SHP77 treated with DMSO at 0.1 percent for 48 hours (cell line): ENCODE measurements around the gene SPEF1.
"Not testable (repeated sequence)": the region's sequence is repeated elsewhere in the genome, so short reads cannot be mapped to it uniquely, and the experiment has no call there.

Source experiments
- DNase-seq: peaks from one replicate; lab custom pipeline; 2025; lab: John Stamatoyannopoulos, UW

The SPEF1 gene

GRCh38 chr20:3781153-3781910 lies at the start of gene SPEF1:
TSS of gene SPEF1 (minus strand) at chr20:3781448. CDS start at chr20:3781287, 161 bp downstream.
- DNase-seq: peak; percentile 91

- DNase-seq: not testable (repeated sequence)
Measured at GRCh38 chr20:3829891-3830290, 48.6 kb upstream of the SPEF1 start.

- DNase-seq: no peak
Measured at GRCh38 chr20:3828798-3829197, 47.5 kb upstream of the SPEF1 start.

GRCh38 chr20:3826420-3826819 lies 45.2 kb upstream of the SPEF1 start:
- no peak for DNase-seq

GRCh38 chr20:3825526-3825925 lies 44.3 kb upstream of the SPEF1 start:
- no peak for DNase-seq

GRCh38 chr20:3823881-3824280 lies 42.6 kb upstream of the SPEF1 start:
- no peak for DNase-seq

- no peak for DNase-seq
Measured at GRCh38 chr20:3821996-3822395, 40.7 kb upstream of the SPEF1 start.

- no peak for DNase-seq
Measured at GRCh38 chr20:3820901-3821727, 39.9 kb upstream of the SPEF1 start.

- DNase-seq: peak; percentile 85
Measured at GRCh38 chr20:3820048-3820900, 39.0 kb upstream of the SPEF1 start, which contains the start of gene AP5S1. TSS of gene AP5S1 (plus strand) at chr20:3820547. CDS start at chr20:3822118, 1,571 bp downstream.

GRCh38 chr20:3819411-3820047 lies 38.3 kb upstream of the SPEF1 start:
- no peak for DNase-seq

GRCh38 chr20:3818155-3819151 lies 37.2 kb upstream of the SPEF1 start:
- peak; percentile 89 for DNase-seq

- DNase-seq: no peak
Measured at GRCh38 chr20:3815703-3816315, 34.6 kb upstream of the SPEF1 start.

- no peak for DNase-seq
Measured at GRCh38 chr20:3814928-3815495, 33.8 kb upstream of the SPEF1 start.

- no peak for DNase-seq
Measured at GRCh38 chr20:3813848-3814581, 32.8 kb upstream of the SPEF1 start.

- no peak for DNase-seq
Measured at GRCh38 chr20:3812975-3813847, 32.0 kb upstream of the SPEF1 start.

GRCh38 chr20:3812259-3812681 lies 31.0 kb upstream of the SPEF1 start:
- DNase-seq: no peak

GRCh38 chr20:3811467-3812258 lies 30.4 kb upstream of the SPEF1 start:
- DNase-seq: peak; percentile 83
